Ovary (tissue), 3 donors: ENCODE data around the gene FAM131A.

Experiments
- POLR2A ChIP-seq: fragments of 450-650 bp; IDR thresholded peaks from one replicate; pipeline ENCODE4 v1.6.1; 2017; ENCODE audit warnings: antibody characterized with exemption, mild to moderate bottlenecking, moderate library complexity
- TF ChIP-seq, protein P1 (sequence below), 3 donors: fragments of 450-650 bp in 2 of 3; fragments of 200-600 bp in 1 of 3; IDR thresholded peaks; one replicate each; pipeline versions ENCODE4 v1.5.1 to v1.8.0; 2016 to 2022; ENCODE audit warnings: antibody characterized with exemption in 3 of 3, mild to moderate bottlenecking in 1 of 3
- donor health status: DM: no; HTN: no; CAD: no.

DNA sequence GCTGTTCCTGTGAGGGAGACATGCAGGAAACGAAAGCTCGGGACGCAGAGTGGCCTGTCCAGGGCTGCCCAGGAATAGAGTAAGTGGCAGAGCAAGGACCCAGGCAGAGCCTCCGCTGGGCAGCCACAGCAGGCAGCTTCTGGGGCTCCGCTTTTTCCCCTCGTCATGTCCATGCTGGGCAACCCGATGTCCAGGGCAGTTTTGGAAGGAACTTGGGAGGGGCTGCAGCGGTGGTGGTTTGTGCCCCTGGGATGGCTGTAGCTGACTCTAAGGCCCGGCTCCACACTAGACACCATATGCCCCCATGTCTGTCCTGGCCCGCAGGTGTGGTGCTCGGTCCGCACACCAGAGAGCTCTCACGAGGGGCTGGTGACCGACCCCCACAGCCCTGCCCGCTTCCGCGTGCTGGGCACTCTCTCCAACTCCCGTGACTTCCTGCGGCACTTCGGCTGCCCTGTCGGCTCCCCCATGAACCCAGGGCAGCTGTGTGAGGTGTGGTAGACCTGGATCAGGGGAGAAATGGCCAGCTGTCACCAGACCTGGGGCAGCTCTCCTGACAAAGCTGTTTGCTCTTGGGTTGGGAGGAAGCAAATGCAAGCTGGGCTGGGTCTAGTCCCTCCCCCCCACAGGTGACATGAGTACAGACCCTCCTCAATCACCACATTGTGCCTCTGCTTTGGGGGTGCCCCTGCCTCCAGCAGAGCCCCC is 45.5 kb upstream of the FAM131A start:
- TF ChIP-seq, protein P1, sequence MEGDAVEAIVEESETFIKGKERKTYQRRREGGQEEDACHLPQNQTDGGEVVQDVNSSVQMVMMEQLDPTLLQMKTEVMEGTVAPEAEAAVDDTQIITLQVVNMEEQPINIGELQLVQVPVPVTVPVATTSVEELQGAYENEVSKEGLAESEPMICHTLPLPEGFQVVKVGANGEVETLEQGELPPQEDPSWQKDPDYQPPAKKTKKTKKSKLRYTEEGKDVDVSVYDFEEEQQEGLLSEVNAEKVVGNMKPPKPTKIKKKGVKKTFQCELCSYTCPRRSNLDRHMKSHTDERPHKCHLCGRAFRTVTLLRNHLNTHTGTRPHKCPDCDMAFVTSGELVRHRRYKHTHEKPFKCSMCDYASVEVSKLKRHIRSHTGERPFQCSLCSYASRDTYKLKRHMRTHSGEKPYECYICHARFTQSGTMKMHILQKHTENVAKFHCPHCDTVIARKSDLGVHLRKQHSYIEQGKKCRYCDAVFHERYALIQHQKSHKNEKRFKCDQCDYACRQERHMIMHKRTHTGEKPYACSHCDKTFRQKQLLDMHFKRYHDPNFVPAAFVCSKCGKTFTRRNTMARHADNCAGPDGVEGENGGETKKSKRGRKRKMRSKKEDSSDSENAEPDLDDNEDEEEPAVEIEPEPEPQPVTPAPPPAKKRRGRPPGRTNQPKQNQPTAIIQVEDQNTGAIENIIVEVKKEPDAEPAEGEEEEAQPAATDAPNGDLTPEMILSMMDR (IDR thresholded peaks at IDR 0.05), result no peak
- no peak for TF ChIP-seq POLR2A
